SH-SY5Y (cell line): ENCODE measurements around the gene F2RL3.

Experiments
- GATA2 ChIP-seq: IDR thresholded peaks from 2 replicates; pipeline ENCODE4 v1.6.1; 2011; ENCODE audit warnings: mild to moderate bottlenecking, low read depth, low read length
- GATA3 ChIP-seq: IDR thresholded peaks from 2 replicates; pipeline ENCODE4 v1.6.1; 2011; ENCODE audit warnings: low read depth, mild to moderate bottlenecking, low read length, moderate library complexity

- TF ChIP-seq GATA2: no peak
- no peak for TF ChIP-seq GATA3
Observed at GRCh38 chr19:16920816-16921529, 32.2 kb downstream of the F2RL3 start.
